Measurements from ENCODE around the gene POC1A.

DNA sequence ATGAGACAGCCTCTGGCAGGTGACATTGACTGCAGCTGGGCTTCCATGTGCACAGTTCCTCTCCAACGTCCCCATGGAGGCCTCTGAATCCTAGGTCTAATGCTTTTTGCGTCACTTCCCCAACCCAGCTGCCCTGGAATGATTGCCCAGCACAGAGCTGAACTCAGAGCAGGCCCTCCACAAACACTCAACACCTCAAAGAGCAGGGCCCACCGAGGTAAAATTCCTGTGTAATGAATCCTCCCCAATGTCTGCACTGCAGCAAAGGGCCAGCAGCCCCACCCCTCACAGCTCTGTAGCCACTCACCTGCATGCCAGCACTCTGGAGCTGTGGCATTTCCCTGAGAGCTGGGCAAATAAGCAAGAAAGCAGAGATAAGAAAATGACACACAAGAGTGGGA, 55.2 kb downstream of the POC1A start:
- TF ChIP-seq, protein P1, sequence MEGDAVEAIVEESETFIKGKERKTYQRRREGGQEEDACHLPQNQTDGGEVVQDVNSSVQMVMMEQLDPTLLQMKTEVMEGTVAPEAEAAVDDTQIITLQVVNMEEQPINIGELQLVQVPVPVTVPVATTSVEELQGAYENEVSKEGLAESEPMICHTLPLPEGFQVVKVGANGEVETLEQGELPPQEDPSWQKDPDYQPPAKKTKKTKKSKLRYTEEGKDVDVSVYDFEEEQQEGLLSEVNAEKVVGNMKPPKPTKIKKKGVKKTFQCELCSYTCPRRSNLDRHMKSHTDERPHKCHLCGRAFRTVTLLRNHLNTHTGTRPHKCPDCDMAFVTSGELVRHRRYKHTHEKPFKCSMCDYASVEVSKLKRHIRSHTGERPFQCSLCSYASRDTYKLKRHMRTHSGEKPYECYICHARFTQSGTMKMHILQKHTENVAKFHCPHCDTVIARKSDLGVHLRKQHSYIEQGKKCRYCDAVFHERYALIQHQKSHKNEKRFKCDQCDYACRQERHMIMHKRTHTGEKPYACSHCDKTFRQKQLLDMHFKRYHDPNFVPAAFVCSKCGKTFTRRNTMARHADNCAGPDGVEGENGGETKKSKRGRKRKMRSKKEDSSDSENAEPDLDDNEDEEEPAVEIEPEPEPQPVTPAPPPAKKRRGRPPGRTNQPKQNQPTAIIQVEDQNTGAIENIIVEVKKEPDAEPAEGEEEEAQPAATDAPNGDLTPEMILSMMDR (IDR thresholded peaks at IDR 0.05): no peak
- no peak for TF ChIP-seq EZH2 (IDR thresholded peaks at IDR 0.05; ENCODE audit: borderline replicate concordance, insufficient read depth, low read depth, low read length, poor library complexity, severe bottlenecking)
